H1 (cell line): ENCODE results near the gene F10.

Experiments used
- ASH2L ChIP-seq: fragments of 200-600, 300-600 bp; sonication (generic); IDR thresholded peaks from one replicate; pipeline ENCODE4 v1.7.1; 2017; ENCODE audit warnings: low read length
- ATF2 ChIP-seq: IDR thresholded peaks from 2 replicates; pipeline ENCODE4 v1.6.1; 2012; ENCODE audit warnings: low read length, inconsistent platforms
- EZH2 ChIP-seq: fragments of 200-600 bp; sonication (generic); IDR thresholded peaks from 2 replicates; pipeline ENCODE4 v1.7.1; 2012; ENCODE audit warnings: low read depth, mild to moderate bottlenecking, moderate library complexity, low read length, inconsistent platforms; ENCODE audit not compliant: severe bottlenecking
- HDAC6 ChIP-seq: IDR thresholded peaks from one replicate; pipeline ENCODE4 v1.7.1; 2012; ENCODE audit warnings: low read depth, mild to moderate bottlenecking, inconsistent platforms, low read length, moderate library complexity
- POLR2A ChIP-seq, 2 experiments: IDR thresholded peaks; 1 replicate in 1 of 2; 2 replicates in 1 of 2; pipeline ENCODE4 v1.6.1; 2011; ENCODE audit warnings: low read depth in 2 of 2, low read length in 2 of 2, mild to moderate bottlenecking in 2 of 2; ENCODE audit errors: control extremely low read depth in 1 of 2
- POLR2AphosphoS5 ChIP-seq: IDR thresholded peaks from 2 replicates; pipeline ENCODE4 v1.6.1; 2011; ENCODE audit warnings: low read depth, low read length
- POU5F1 ChIP-seq: IDR thresholded peaks from 2 replicates; pipeline ENCODE4 v1.6.1; 2011; ENCODE audit warnings: low read depth, mild to moderate bottlenecking, low read length, moderate library complexity
- RAD21 ChIP-seq, 2 experiments: IDR thresholded peaks in 1 of 2; conservative IDR thresholded peaks in 1 of 2; 2 replicates each; pipeline ENCODE4 v1.6.1; 2011; ENCODE audit warnings: low read depth in 2 of 2, low read length in 2 of 2, improper control_type of control experiment in 1 of 2, inconsistent platforms in 1 of 2, mild to moderate bottlenecking in 1 of 2, moderate library complexity in 1 of 2
- RFX5 ChIP-seq: IDR thresholded peaks from 2 replicates; pipeline ENCODE4 v1.6.1; 2011; ENCODE audit warnings: low read depth, low read length, improper control_type of control experiment, borderline replicate concordance
- SIRT6 ChIP-seq: IDR thresholded peaks from one replicate; pipeline ENCODE4 v1.7.1; 2012; ENCODE audit warnings: low read length, inconsistent platforms
- YY1 ChIP-seq: IDR thresholded peaks from 2 replicates; pipeline ENCODE4 v1.6.1; 2011; ENCODE audit warnings: low read depth, mild to moderate bottlenecking, low read length
- ZNF274 ChIP-seq: IDR thresholded peaks from 2 replicates; pipeline ENCODE4 v1.7.0; 2012; ENCODE audit warnings: low read length, borderline replicate concordance; ENCODE audit errors: extremely low read depth
- TF ChIP-seq, protein P1 (sequence below), 3 experiments: IDR thresholded peaks; 1 replicate in 2 of 3; 2 replicates in 1 of 3; pipeline versions ENCODE4 v1.5.1 to v1.6.1; 2011; ENCODE audit warnings: low read length in 3 of 3, mild to moderate bottlenecking in 3 of 3, inconsistent platforms in 2 of 3, low read depth in 1 of 3, moderate library complexity in 1 of 3; ENCODE audit not compliant: insufficient read depth in 1 of 3; ENCODE audit errors: control extremely low read depth in 1 of 3

DNA sequence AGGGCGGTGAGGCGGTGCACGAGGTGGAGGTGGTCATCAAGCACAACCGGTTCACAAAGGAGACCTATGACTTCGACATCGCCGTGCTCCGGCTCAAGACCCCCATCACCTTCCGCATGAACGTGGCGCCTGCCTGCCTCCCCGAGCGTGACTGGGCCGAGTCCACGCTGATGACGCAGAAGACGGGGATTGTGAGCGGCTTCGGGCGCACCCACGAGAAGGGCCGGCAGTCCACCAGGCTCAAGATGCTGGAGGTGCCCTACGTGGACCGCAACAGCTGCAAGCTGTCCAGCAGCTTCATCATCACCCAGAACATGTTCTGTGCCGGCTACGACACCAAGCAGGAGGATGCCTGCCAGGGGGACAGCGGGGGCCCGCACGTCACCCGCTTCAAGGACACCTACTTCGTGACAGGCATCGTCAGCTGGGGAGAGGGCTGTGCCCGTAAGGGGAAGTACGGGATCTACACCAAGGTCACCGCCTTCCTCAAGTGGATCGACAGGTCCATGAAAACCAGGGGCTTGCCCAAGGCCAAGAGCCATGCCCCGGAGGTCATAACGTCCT, 26.4 kb downstream of the F10 start:
- TF ChIP-seq YY1 (no peak), POLR2AphosphoS5 (no peak), POU5F1 (no peak), ASH2L (no peak), ZNF274 (no peak), EZH2 (no peak), POLR2A (IDR thresholded peaks at IDR 0.05; ENCODE audit: control extremely low read depth in 1 of 2, low read depth in 2 of 2, low read length in 2 of 2) (no peak), RFX5 (no peak), ATF2 (no peak), SIRT6 (no peak), HDAC6 (no peak), RAD21 (IDR thresholded peaks at IDR 0.05 in 1 of 2, conservative IDR thresholded peaks at IDR 0.05 in 1 of 2; ENCODE audit: low read depth in 2 of 2, low read length in 2 of 2) (no peak)
- TF ChIP-seq, protein P1, sequence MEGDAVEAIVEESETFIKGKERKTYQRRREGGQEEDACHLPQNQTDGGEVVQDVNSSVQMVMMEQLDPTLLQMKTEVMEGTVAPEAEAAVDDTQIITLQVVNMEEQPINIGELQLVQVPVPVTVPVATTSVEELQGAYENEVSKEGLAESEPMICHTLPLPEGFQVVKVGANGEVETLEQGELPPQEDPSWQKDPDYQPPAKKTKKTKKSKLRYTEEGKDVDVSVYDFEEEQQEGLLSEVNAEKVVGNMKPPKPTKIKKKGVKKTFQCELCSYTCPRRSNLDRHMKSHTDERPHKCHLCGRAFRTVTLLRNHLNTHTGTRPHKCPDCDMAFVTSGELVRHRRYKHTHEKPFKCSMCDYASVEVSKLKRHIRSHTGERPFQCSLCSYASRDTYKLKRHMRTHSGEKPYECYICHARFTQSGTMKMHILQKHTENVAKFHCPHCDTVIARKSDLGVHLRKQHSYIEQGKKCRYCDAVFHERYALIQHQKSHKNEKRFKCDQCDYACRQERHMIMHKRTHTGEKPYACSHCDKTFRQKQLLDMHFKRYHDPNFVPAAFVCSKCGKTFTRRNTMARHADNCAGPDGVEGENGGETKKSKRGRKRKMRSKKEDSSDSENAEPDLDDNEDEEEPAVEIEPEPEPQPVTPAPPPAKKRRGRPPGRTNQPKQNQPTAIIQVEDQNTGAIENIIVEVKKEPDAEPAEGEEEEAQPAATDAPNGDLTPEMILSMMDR (IDR thresholded peaks at IDR 0.05; ENCODE audit: control extremely low read depth in 1 of 3, insufficient read depth in 1 of 3, low read depth in 1 of 3, low read length in 3 of 3) = no peak
